Astrocyte (in vitro differentiated cells and primary cell): ENCODE results near the gene PAPSS1.

Source experiments
- CTCF ChIP-seq: IDR thresholded peaks from 2 replicates; pipeline ENCODE4 v1.5.1; 2011; ENCODE audit warnings: low read depth, mild to moderate bottlenecking, inconsistent platforms, low read length, moderate library complexity; ENCODE audit not compliant: insufficient read depth
- EZH2 ChIP-seq: IDR thresholded peaks from 2 replicates; pipeline ENCODE4 v1.6.1; 2012; ENCODE audit warnings: mild to moderate bottlenecking, low read length, inconsistent platforms; ENCODE audit not compliant: insufficient read depth

GRCh38 chr4:107685740-107686139 is 34.3 kb downstream of the PAPSS1 start:
- TF ChIP-seq CTCF (no peak), EZH2 (no peak)
